K562 treated with DMSO at 1 percent for 12 hours (cell line): ENCODE data around the gene MMP26. TPM values are rescaled to one million over a fixed set of nuclear protein-coding genes. Genes with fewer than 3 reads are reported as not detected.

Source experiments
- total RNA-seq: library from RNA; unstranded; fragments of 300-600 nt; gene quantifications from 2 replicates; pipeline ENCODE4 v1.2.3, GENCODE V29; 2022; ENCODE audit not compliant: insufficient read depth

Gene MMP26
- total RNA-seq, result not detected in 2 replicates

DNA sequence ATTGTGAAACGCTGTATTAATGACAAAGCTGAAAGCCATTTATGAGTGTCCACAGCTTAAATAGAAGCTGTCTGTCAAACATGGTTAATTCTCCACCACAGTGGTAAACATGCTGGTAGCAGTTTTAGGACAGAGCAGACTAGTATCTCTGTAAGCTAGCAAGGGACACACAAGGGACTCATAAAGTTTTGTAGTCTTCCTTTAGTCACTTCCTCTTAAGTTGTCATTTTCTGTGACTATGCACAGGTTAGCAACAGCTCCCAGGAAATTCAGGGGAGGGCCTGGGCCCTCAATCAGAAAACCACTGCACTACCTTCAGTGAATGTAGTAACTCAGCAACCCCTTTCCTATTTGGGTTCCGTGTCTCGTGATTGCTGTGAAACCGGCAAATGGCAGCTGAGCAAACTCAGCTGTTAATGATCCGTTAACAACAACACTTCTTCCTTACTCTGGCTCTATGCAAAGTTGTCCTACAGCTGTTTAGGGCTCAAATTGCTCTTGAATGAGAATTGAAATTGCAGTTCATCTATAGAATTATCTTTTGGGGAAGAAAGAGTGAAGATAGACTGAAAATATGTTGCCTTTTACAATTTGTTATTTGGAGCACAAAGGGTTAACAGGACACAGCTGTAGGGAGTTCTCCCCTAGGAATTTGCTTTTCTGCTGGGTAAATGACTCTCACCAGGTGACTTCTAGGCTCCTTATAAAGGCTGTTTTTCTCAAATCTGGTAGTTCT is at the start of gene MMP26:
MMP26 (plus strand) TSS at position 731 of the 736 bp plus-strand sequence.

DNA sequence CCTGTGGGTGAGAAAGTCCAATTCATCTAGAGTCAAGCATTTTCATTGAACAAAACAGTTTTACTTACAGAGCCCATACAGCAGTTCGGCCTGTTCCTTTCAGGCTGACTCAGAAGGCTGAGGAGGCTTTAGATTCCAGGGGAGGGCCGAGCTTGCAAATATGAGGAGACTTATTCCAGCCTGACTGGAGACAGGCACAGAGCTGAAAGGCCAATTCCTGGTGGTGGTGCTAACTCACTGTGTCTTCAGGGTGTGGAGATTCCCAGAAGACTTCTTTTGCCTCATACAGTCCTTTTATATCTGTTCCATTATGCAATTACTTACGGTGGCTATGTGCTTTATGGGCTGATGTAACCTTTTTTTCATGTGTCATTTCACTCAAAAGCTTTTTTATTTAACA is 7.0 kb upstream of the MMP26 start, which contains the start of gene OR51E2:
OR51E2 (minus strand) TSS at position 269 of the 400 bp plus-strand sequence. CDS start 15,142 bp downstream, outside the sequence.

Other genes starting within 250 kb of the MMP26 start
- gene OR52K1, start 222.1 kb upstream of the MMP26 start, total RNA-seq, result not detected in 2 replicates
- not detected in 2 replicates for gene OR52M1, start 159.6 kb upstream of the MMP26 start, total RNA-seq
- not detected in 2 replicates for gene OR52I2, start 123.0 kb upstream of the MMP26 start, total RNA-seq
- gene OR52I1, start 110.7 kb upstream of the MMP26 start, total RNA-seq, result not detected in 2 replicates
- 6.3 and 16.5 TPM in 2 replicates for gene TRIM68, start 96.6 kb upstream of the MMP26 start, total RNA-seq
- not detected in 2 replicates for gene OR51D1, start 67.3 kb upstream of the MMP26 start, total RNA-seq
- gene OR51E1, start 60.8 kb upstream of the MMP26 start, total RNA-seq, result not detected in 2 replicates
- gene OR51E2, start 6.9 kb upstream of the MMP26 start, total RNA-seq, result not detected in 2 replicates
- not detected in 2 replicates for gene OR51F1, start 65.2 kb downstream of the MMP26 start, total RNA-seq
- not detected in 2 replicates for gene OR52R1, start 99.6 kb downstream of the MMP26 start, total RNA-seq
- gene OR51F2, start 116.5 kb downstream of the MMP26 start, total RNA-seq, result not detected in 2 replicates
- not detected in 2 replicates for gene OR51S1, start 144.4 kb downstream of the MMP26 start, total RNA-seq
- gene OR51T1, start 177.1 kb downstream of the MMP26 start, total RNA-seq, result not detected in 2 replicates
- not detected in 2 replicates for gene OR51A7, start 199.0 kb downstream of the MMP26 start, total RNA-seq
- not detected in 2 replicates for gene OR51G2, start 214.6 kb downstream of the MMP26 start, total RNA-seq
- not detected in 2 replicates for gene OR51G1, start 219.6 kb downstream of the MMP26 start, total RNA-seq
- gene OR51A4, start 242.8 kb downstream of the MMP26 start, total RNA-seq, result not detected in 2 replicates